OCI-LY3 (cell line): ENCODE results near the gene GARIN5B.

Experiments
- H2AFZ ChIP-seq: fragments of 200-600, 300-600 bp; shearing (Covaris generic); 2 replicates; pipeline ENCODE4 v1.6.0; 2014; ENCODE audit warnings: antibody characterized with exemption, low read depth, low read length
- H3K27ac ChIP-seq: fragments of 200-600, 300-600 bp; sonication (generic); 2 replicates; pipeline ENCODE4 v1.5.1; 2014; ENCODE audit warnings: mild to moderate bottlenecking, low read length, moderate library complexity, mixed read lengths
- H3K27me3 ChIP-seq: fragments of 200-600, 300-600 bp; sonication (generic); 2 replicates; pipeline ENCODE4 v1.6.1; 2014; ENCODE audit warnings: low read depth, low read length, mixed read lengths
- H3K36me3 ChIP-seq: fragments of 200-600, 300-600 bp; sonication (generic); replicated peaks from 2 replicates; pipeline ENCODE3; 2014; ENCODE audit warnings: low read depth, low read length, mixed read lengths
- H3K4me1 ChIP-seq: fragments of 300-600, 200-600 bp; sonication (generic); 2 replicates; pipeline ENCODE4 v1.6.1; 2014; ENCODE audit warnings: low read length, mixed read lengths
- H3K4me2 ChIP-seq: fragments of 200-600, 300-600 bp; sonication (generic); 2 replicates; pipeline ENCODE4 v1.6.1; 2014; ENCODE audit warnings: low read length, mixed read lengths
- H3K4me3 ChIP-seq: fragments of 300-600, 200-600 bp; sonication (generic); 2 replicates; pipeline ENCODE4 v1.5.1; 2014; ENCODE audit warnings: antibody characterized with exemption, mild to moderate bottlenecking, low read length, moderate library complexity
- H3K79me2 ChIP-seq: fragments of 300-600, 200-600 bp; shearing (Covaris generic); 2 replicates; pipeline ENCODE4 v1.6.1; 2014; ENCODE audit warnings: mild to moderate bottlenecking, low read length, mixed read lengths
- H3K9ac ChIP-seq: fragments of 300-600, 200-600 bp; shearing (Covaris generic); 2 replicates; pipeline ENCODE4 v1.6.0; 2014; ENCODE audit warnings: mild to moderate bottlenecking, low read length, moderate library complexity
- H3K9me3 ChIP-seq: fragments of 200-600, 300-600 bp; shearing (Covaris generic); 2 replicates; pipeline ENCODE4 v1.6.1; 2014; ENCODE audit warnings: low read length, mixed read lengths; ENCODE audit not compliant: insufficient read depth
- H4K20me1 ChIP-seq: fragments of 200-600, 300-600 bp; sonication (generic); 2 replicates; pipeline ENCODE4 v1.6.1; 2016; ENCODE audit warnings: low read length, mixed read lengths; ENCODE audit not compliant: insufficient read depth
- CTCF ChIP-seq: fragments of 200-600, 300-600 bp; sonication (generic); IDR thresholded peaks from 2 replicates; pipeline ENCODE4 v1.5.1; 2014; ENCODE audit warnings: antibody characterized with exemption, low read length, low read depth
- EZH2phosphoT487 ChIP-seq: fragments of 200-600 bp; shearing (Covaris generic); IDR thresholded peaks from 2 replicates; pipeline ENCODE4 v1.6.1; 2018; ENCODE audit warnings: antibody characterized with exemption, mixed run types, low read depth

Gene GARIN5B

DNA sequence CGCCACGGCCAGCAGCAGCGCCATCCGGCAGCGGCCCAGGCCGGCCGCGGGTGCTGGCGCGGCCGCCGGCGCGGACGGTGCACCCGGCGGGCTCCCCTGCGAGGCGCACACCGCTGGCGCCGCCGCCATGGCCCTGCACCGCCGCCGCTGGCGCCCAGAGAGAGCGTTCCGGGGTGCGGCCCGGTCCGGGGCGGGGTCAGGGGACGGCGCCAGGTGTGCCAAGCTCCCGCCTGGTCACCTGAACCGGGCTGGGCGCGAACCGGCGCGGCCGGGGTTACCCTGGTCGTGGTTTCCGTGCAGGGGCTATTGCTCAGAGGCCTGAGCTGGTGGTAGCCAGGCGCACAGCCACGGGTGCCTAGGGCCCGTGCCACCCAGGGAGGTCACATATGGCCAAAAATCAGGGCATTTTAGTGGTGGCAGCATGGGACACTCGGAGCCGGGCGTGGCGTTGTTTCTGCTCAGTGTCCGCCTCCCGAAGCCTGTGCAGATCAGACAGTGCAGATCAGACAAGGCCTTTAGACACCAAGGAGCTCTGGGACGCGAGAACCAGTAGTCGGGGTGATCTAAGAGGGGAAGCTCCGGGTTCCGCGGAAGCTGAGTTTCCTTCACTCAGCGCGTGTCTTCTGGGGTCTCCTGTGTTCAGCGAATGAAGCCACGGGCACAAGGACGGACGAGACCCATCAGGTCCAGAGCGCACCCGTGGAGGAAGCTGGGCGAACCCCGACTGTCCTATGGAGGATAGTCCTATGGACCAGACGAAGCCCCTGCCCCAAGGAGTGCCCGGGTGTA is 21.3 kb upstream of the GARIN5B start, which contains the start of gene TMEM238:
Gene TMEM238, minus strand, starts transcription at position 162 of the 789 bp plus-strand sequence. Its CDS starts 33 bp downstream, at position 129.
- Histone ChIP-seq H3K9me3 (no peaks in the 10 kb centered on the region), H4K20me1 (peaks cover 33% of the 10 kb centered on the region), H3K36me3 (peaks cover 46% of the 10 kb centered on the region), H3K79me2 (peaks cover 66% of the 10 kb centered on the region), H2AFZ (peak within 1 kb of the TSS; percentile 85), H3K27ac (peak within 1 kb of the TSS; percentile 89), H3K4me3 (peak within 1 kb of the TSS; percentile 82), H3K4me2 (peak within 1 kb of the TSS; percentile 99), H3K27me3 (no peaks in the 10 kb centered on the region), H3K9ac (peak within 1 kb of the TSS; percentile 93), H3K4me1 (peaks cover 31% of the 10 kb centered on the region)
- TF ChIP-seq CTCF (no peak), EZH2phosphoT487 (no peak)

DNA sequence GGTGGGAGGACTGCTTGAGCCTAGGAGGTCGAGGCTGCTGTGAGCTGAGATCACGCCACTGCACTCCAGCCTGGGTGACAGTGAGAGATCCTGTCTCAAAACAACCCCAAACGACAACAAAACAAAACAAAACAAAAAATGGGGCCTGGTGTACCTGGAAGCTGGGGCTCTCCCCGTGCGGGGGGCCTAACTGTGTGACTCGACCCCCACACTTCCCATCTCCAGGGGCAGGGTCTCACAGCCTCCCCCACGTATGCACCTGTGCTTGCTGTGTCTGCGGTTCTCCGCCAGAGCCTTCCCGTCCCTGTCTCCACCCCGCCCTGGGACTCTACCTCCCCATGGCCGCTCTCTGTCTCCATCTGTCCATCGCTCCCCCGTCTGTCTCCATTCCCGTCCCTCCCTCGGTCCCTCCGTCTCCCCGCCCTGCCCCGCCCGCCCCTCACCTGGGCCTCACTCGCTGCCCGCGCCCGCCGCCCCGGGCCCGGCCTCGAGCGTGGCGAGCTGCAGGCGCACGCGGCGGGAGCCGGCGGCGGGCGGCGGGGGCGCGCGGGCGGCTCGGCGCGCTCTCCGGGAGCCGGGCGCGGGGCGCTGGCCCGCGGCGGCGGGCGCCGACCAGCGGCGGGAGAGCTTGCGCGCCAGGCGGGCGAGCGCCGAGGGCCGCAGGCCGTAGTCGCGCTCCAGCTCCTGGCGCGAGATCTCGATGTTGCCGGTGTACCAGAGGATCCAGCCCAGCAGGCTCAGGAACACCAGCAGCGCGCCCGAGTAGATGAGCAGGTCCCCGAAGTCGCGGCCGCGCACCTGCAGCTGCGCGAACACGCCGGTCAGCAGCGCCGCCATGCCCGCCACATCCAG is 20.4 kb upstream of the GARIN5B start:
- H2AFZ ChIP-seq, result no peak overlapping the region
- peaks cover 25% of the 10 kb centered on the region for H4K20me1 ChIP-seq
- H3K79me2 ChIP-seq, result peaks cover 60% of the 10 kb centered on the region
- TF ChIP-seq CTCF (peak; percentile 22), EZH2phosphoT487 (no peak)
- H3K27ac ChIP-seq, result peak overlapping the region; percentile 89
- no peaks in the 10 kb centered on the region for H3K27me3 ChIP-seq
- peaks cover 31% of the 10 kb centered on the region for H3K4me1 ChIP-seq
- peak overlapping the region; percentile 93 for H3K9ac ChIP-seq
- no peaks in the 10 kb centered on the region for H3K9me3 ChIP-seq
- peak overlapping the region; percentile 82 for H3K4me3 ChIP-seq
- peak overlapping the region; percentile 99 for H3K4me2 ChIP-seq
- H3K36me3 ChIP-seq, result peaks cover 37% of the 10 kb centered on the region

- Histone ChIP-seq H3K4me2 (peak overlapping the region; percentile 95), H4K20me1 (peaks cover 16% of the 10 kb centered on the region), H3K27ac (no peak overlapping the region), H3K4me3 (peak overlapping the region; percentile 82), H2AFZ (no peak overlapping the region), H3K79me2 (peaks cover 50% of the 10 kb centered on the region), H3K36me3 (peaks cover 28% of the 10 kb centered on the region), H3K4me1 (peaks cover 28% of the 10 kb centered on the region), H3K9ac (peak overlapping the region; percentile 82; the same call in 1 of the 2 replicates), H3K9me3 (no peaks in the 10 kb centered on the region), H3K27me3 (no peaks in the 10 kb centered on the region)
- TF ChIP-seq EZH2phosphoT487, result no peak
- TF ChIP-seq CTCF, result no peak
These were observed 19.5 kb upstream of the GARIN5B start for GRCh38 chr19:55382522-55383054.

DNA sequence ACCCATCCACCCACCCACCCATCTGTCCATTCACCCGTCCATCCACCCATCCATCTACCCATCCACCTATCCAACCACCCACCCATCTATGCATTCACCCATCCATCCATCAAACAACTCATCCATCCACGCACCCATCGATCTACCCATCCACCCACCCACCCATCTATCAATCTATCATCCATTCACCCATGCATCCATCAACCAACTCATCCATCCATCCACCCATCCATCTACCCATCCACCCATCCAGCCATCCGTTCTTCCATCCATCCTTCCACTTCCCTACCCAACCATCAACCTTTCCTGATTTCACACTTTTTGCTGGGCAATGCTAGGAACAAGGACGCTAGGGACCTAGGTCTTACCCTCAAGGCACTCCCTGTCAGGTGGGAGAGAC is 19.0 kb upstream of the GARIN5B start:
- H2AFZ ChIP-seq, result no peak overlapping the region
- H3K27ac ChIP-seq, result no peak overlapping the region
- no peak overlapping the region for H3K4me3 ChIP-seq
- peak overlapping the region; percentile 95; the same call in 1 of the 2 replicates for H3K4me2 ChIP-seq
- H3K36me3 ChIP-seq, result peaks cover 23% of the 10 kb centered on the region
- no peaks in the 10 kb centered on the region for H3K27me3 ChIP-seq
- no peak overlapping the region for H3K9ac ChIP-seq
- peaks cover 23% of the 10 kb centered on the region for H3K4me1 ChIP-seq
- no peaks in the 10 kb centered on the region for H3K9me3 ChIP-seq
- H4K20me1 ChIP-seq, result peaks cover 10% of the 10 kb centered on the region
- no peak for TF ChIP-seq EZH2phosphoT487
- no peak for TF ChIP-seq CTCF
- peaks cover 45% of the 10 kb centered on the region for H3K79me2 ChIP-seq
